ENCODE data around the gene GUCY1A2.
"Not testable (repeated sequence)": the region's sequence is repeated elsewhere in the genome, so short reads cannot be mapped to it uniquely, and the experiment has no call there.

Gene GUCY1A2

DNA sequence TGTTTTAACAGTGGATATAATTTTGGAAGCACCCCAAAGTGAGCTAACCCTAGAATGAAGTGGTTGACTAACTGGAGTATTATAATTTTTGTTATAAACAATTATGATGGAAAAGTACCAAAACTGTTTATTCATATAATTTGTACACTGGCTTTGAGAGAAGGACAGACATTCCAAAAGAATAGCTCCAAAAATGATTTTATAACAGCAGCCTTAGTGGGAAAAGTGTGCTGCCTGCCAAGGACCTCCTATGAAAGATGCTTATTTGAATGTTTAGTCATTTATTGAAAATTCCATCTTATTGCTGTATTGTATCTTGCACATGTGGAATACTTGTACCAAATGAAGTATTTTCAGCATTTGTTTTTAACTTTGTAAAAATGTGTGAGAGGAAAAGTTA, 169.8 kb downstream of the GUCY1A2 start:
- H3K9me3 Mint-ChIP-seq, result peaks cover 18% of the 10 kb centered on the region
- no peaks in the 10 kb centered on the region for H3K36me3 Mint-ChIP-seq (ENCODE audit: insufficient read depth)

DNA sequence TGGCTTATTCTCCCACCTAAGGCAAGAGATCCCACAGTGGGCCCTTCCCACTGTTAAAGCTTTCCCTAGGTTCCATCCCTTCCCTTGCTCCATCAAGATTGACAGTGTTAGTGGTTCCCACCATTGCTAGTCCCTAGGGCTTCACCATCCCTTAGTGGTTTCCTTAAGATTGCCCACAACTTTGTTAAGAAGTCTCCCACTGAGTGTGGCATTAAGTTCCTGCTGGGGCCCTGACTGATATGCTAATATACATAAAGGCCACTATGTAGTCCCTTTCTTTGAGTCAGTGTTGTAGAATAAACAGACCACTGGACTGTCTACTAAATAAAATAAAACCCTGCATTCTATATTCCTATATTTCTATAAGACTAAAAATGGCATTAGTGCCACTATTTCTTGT, 176.1 kb downstream of the GUCY1A2 start:
- H3K9me3 Mint-ChIP-seq, result peaks cover 14% of the 10 kb centered on the region
- H3K4me1 Mint-ChIP-seq, result no peaks in the 10 kb centered on the region
- DNase-seq (ENCODE audit: low spot score in 2 of 2), result no peak
- no peak overlapping the region for H3K4me3 Mint-ChIP-seq
- no peaks in the 10 kb centered on the region for H3K27me3 Mint-ChIP-seq
- ATAC-seq (replicated peaks; ENCODE audit: extremely low read depth, poor library complexity, severe bottlenecking), result no peak
- H3K36me3 Mint-ChIP-seq (ENCODE audit: insufficient read depth), result no peaks in the 10 kb centered on the region
- no peak overlapping the region for H3K27ac Mint-ChIP-seq (ENCODE audit: low read depth)

More for the DNA sequence above, 169.8 kb downstream of the GUCY1A2 start:
- Mint-ChIP-seq H3K4me3 (no peak overlapping the region), H3K27me3 (no peaks in the 10 kb centered on the region), H3K4me1 (no peaks in the 10 kb centered on the region), H3K27ac (ENCODE audit: low read depth) (no peak overlapping the region)
- ATAC-seq (replicated peaks; ENCODE audit: extremely low read depth, poor library complexity, severe bottlenecking) (no peak), DNase-seq (ENCODE audit: low spot score in 2 of 2) (no peak)

DNA sequence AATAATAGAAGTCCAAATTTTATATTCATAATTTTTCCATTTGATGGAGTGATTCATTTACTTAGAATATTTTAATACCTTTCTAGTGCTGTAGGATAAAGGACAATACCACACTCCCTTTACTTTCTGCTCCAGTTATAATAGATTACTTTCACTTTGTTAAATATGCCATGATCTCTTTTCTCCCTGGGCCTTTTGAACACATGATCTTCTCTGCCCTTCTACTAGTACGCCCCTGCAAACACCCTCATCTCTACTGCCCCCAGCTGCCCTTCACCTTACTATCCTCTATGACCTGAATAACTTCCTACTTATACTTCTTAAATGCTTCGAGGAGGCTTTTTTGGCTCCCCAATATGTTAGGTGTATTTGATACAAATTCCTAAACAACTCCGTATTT, 177.3 kb downstream of the GUCY1A2 start:
- H3K9me3 Mint-ChIP-seq, result peaks cover 14% of the 10 kb centered on the region
- ATAC-seq (replicated peaks; ENCODE audit: extremely low read depth, poor library complexity, severe bottlenecking) (no peak), DNase-seq (ENCODE audit: low spot score in 2 of 2) (no peak)
- no peaks in the 10 kb centered on the region for H3K36me3 Mint-ChIP-seq (ENCODE audit: insufficient read depth)
- no peaks in the 10 kb centered on the region for H3K4me1 Mint-ChIP-seq
- no peaks in the 10 kb centered on the region for H3K27me3 Mint-ChIP-seq
- H3K4me3 Mint-ChIP-seq, result no peak overlapping the region
- H3K27ac Mint-ChIP-seq (ENCODE audit: low read depth), result no peak overlapping the region

DNA sequence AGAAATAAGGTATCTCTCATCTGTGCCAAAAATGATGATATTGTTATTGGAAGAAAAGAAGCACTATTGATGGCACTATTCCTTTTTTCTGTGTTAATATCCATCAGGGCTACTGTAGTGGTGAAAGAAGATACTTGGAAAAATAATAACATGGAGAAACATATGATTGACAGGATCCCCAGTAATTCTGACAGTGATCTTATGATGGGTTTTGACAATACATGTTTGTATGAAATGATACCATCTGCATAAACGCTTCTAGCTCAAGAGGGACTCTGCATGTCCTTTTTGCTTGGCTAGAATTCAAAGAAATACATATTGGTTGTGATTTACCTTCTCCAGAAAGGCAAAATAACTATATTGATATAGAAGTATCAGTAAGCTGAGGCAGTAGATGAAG, 178.1 kb downstream of the GUCY1A2 start:
- H3K36me3 Mint-ChIP-seq (ENCODE audit: insufficient read depth), result no peaks in the 10 kb centered on the region
- no peak for DNase-seq (ENCODE audit: low spot score in 2 of 2)
- ATAC-seq (replicated peaks; ENCODE audit: extremely low read depth, poor library complexity, severe bottlenecking), result no peak
- H3K4me1 Mint-ChIP-seq, result no peaks in the 10 kb centered on the region
- no peak overlapping the region for H3K27ac Mint-ChIP-seq (ENCODE audit: low read depth)
- no peaks in the 10 kb centered on the region for H3K27me3 Mint-ChIP-seq
- H3K9me3 Mint-ChIP-seq, result peaks cover 18% of the 10 kb centered on the region
- no peak overlapping the region for H3K4me3 Mint-ChIP-seq

DNA sequence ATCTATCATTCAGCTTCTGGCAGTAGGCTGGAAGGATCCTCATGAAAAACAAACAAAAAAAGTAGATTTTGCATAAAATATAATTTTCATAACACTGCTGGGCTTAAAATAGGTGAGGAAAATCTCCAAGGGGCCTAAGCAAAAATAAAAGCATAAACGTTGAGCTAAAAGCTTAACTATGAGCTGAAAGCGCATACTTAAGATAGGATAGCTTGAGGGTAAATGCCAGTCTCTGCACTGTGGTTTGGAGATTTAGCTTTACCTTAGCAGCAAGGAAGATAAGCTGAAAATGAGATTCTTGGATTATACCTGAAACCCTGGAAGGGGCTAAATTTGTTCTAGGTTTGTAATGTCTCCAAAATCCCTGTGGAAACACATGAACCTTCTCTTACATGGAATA, 183.7 kb downstream of the GUCY1A2 start:
- Mint-ChIP-seq H3K4me3 (no peak overlapping the region), H3K4me1 (no peaks in the 10 kb centered on the region), H3K27me3 (no peaks in the 10 kb centered on the region), H3K9me3 (peaks cover 33% of the 10 kb centered on the region), H3K27ac (ENCODE audit: low read depth) (no peak overlapping the region), H3K36me3 (ENCODE audit: insufficient read depth) (no peaks in the 10 kb centered on the region)
- DNase-seq (ENCODE audit: low spot score in 2 of 2), result no peak
- no peak for ATAC-seq (replicated peaks; ENCODE audit: extremely low read depth, poor library complexity, severe bottlenecking)

DNA sequence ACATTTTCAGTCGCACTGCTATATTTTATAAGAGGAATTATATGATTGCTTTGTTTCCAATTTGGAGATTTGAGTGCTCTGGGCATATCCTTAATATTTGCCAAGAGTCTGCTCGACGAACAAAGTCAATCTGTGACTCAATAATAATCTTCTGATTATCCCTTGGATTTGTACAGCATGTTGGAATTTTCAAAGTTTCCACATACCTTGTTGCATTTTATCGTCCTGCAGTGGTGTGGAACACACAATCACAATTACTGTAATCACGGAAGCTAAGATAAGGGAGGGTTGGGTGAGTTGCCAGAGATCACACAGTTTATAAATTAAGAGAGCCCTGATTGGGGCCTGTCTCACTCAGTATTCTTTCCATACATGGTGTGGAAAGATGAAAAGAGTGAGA, 189.3 kb downstream of the GUCY1A2 start:
- no peaks in the 10 kb centered on the region for H3K4me1 Mint-ChIP-seq
- DNase-seq (ENCODE audit: low spot score in 2 of 2) (no peak), ATAC-seq (replicated peaks; ENCODE audit: extremely low read depth, poor library complexity, severe bottlenecking) (no peak)
- no peak overlapping the region for H3K4me3 Mint-ChIP-seq
- no peaks in the 10 kb centered on the region for H3K36me3 Mint-ChIP-seq (ENCODE audit: insufficient read depth)
- H3K27me3 Mint-ChIP-seq, result no peaks in the 10 kb centered on the region
- peaks cover 40% of the 10 kb centered on the region for H3K9me3 Mint-ChIP-seq
- H3K27ac Mint-ChIP-seq (ENCODE audit: low read depth), result no peak overlapping the region

DNA sequence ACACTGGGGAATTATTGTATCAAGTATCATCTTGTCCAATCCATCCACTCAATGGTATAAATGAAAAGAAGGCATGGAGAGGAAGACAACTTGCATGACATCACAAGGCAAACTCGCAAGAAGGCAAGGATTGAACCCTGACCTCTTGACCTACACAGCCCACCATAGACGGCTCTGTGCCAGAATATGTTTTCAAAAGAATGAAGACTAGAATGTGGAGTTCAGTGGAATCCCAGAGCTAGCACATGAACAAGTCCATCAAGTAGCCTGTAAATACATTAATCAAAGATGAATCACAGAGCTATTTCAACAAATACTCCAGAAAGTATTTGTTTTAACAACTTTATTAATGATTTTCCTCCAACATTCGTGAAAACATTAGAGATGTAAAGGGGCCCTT, 189.7 kb downstream of the GUCY1A2 start:
- DNase-seq (ENCODE audit: low spot score in 2 of 2) (no peak), ATAC-seq (replicated peaks; ENCODE audit: extremely low read depth, poor library complexity, severe bottlenecking) (no peak)
- Mint-ChIP-seq H3K4me3 (no peak overlapping the region), H3K4me1 (no peaks in the 10 kb centered on the region), H3K27me3 (no peaks in the 10 kb centered on the region), H3K27ac (ENCODE audit: low read depth) (no peak overlapping the region), H3K9me3 (peaks cover 42% of the 10 kb centered on the region), H3K36me3 (ENCODE audit: insufficient read depth) (no peaks in the 10 kb centered on the region)

DNA sequence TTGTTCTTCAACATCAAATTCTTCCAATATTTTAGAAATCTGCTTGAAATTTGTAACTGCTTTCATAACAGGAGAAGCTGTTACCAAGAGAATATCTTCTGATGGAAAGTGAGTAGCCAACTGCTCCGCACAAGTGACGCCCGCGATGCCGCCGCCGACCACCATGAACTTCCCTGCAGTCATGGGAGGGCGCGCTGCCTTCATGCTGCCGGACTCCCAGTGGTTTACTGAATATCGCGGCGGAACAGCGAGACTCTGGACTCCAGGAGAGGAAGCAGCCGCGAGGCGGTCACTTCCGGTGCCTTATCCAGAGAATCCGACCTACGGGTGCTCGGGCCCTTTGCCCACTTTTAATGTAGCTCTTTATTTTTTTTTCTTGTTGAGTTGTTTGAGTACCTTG, 190.6 kb downstream of the GUCY1A2 start:
- Mint-ChIP-seq H3K4me1 (no peaks in the 10 kb centered on the region), H3K27me3 (no peaks in the 10 kb centered on the region), H3K4me3 (no peak overlapping the region), H3K9me3 (peaks cover 45% of the 10 kb centered on the region), H3K36me3 (ENCODE audit: insufficient read depth) (no peaks in the 10 kb centered on the region), H3K27ac (ENCODE audit: low read depth) (no peak overlapping the region)
- DNase-seq (ENCODE audit: low spot score in 2 of 2), result no peak
- no peak for ATAC-seq (replicated peaks; ENCODE audit: extremely low read depth, poor library complexity, severe bottlenecking)

DNA sequence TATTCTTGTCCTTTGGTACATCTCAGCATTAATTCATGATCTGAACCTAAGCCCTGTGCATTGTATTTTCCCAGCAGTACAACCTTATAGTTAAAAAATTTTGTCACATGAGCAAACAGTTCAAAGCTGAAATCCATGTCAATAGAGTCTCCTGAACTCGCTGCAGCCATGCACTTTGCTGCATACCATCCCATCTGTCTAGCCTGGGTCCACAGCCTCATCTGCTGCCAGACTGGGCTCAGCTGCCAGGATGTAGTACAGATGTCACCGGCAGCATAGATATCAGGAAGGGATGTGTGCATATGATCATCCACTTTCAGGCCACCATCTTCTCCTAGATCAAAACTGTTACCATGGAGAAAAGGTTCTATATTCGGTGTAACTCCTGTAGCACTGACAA, 191.7 kb downstream of the GUCY1A2 start:
- peaks cover 49% of the 10 kb centered on the region for H3K9me3 Mint-ChIP-seq
- H3K27ac Mint-ChIP-seq (ENCODE audit: low read depth); ATAC-seq (replicated peaks; ENCODE audit: extremely low read depth, poor library complexity, severe bottlenecking); H3K36me3 Mint-ChIP-seq (ENCODE audit: insufficient read depth); DNase-seq (ENCODE audit: low spot score in 2 of 2); H3K4me1 Mint-ChIP-seq; H3K4me3 Mint-ChIP-seq; H3K27me3 Mint-ChIP-seq: not testable (repeated sequence)

DNA sequence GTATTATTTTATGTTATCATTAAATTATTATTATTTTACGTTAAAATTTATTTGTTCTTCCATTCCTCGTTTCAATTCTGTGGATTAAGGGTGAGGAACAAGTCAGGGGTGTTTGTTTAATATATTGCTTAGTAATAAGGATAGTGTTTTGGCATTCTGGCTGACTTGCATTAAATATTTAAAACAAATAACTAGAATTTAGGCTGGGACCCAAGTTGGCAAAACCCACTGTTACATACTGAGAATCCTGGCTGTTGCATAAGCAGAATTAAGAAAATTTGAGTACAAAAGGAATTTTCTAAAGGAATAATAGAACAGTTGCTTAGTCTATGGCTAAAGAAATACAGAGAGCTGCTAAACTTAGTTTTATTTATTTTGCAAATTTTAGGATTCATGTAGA, 196.4 kb downstream of the GUCY1A2 start:
- H3K4me1 Mint-ChIP-seq, result no peaks in the 10 kb centered on the region
- H3K36me3 Mint-ChIP-seq (ENCODE audit: insufficient read depth), result no peaks in the 10 kb centered on the region
- peaks cover 29% of the 10 kb centered on the region for H3K9me3 Mint-ChIP-seq
- H3K4me3 Mint-ChIP-seq, result no peak overlapping the region
- no peak for DNase-seq (ENCODE audit: low spot score in 2 of 2)
- no peaks in the 10 kb centered on the region for H3K27me3 Mint-ChIP-seq
- no peak overlapping the region for H3K27ac Mint-ChIP-seq (ENCODE audit: low read depth)
- no peak for ATAC-seq (replicated peaks; ENCODE audit: extremely low read depth, poor library complexity, severe bottlenecking)

DNA sequence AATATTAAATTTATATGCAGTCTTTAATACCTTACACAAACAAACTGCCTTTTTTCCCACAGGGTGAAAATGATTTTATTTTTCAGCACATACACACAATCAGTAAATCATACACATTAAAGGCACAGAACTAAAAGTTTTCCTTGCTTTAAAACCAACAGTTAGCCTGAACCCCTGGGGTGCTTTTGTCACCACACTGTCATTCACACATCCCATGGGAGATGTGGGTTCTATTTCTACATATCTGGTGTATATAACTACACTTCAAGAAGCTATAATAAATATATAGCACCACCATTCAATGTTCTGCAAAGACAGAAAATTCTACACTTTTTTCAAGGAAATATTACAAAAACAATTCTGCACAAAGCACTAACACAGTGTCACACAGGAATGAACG, 197.0 kb downstream of the GUCY1A2 start:
- Mint-ChIP-seq H3K4me3 (no peak overlapping the region), H3K27me3 (no peaks in the 10 kb centered on the region), H3K36me3 (ENCODE audit: insufficient read depth) (no peaks in the 10 kb centered on the region), H3K9me3 (peaks cover 30% of the 10 kb centered on the region), H3K4me1 (no peaks in the 10 kb centered on the region), H3K27ac (ENCODE audit: low read depth) (no peak overlapping the region)
- no peak for DNase-seq (ENCODE audit: low spot score in 2 of 2)
- ATAC-seq (replicated peaks; ENCODE audit: extremely low read depth, poor library complexity, severe bottlenecking), result no peak

DNA sequence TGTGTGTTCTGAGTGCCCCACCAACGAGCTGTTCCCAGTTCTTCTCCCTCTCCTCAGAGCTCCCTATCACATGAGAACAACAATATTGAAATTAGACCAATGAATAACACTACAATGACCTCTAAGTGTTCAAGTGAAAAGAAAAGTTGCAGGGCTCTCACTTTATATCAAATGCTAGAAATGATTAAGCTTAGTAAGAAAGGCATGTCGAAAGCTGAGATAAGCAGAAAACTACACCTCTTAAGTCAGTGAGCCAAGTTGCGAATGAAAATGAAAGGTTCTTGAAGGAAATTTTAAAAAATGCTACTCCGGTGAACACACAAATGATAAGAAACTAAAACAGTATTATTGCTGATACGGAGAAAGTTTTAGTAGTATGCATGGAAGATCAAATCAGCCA, 199.8 kb downstream of the GUCY1A2 start:
- no peak overlapping the region for H3K4me3 Mint-ChIP-seq
- DNase-seq (ENCODE audit: low spot score in 2 of 2) (no peak), ATAC-seq (replicated peaks; ENCODE audit: extremely low read depth, poor library complexity, severe bottlenecking) (no peak)
- H3K9me3 Mint-ChIP-seq, result peaks cover 34% of the 10 kb centered on the region
- no peak overlapping the region for H3K27ac Mint-ChIP-seq (ENCODE audit: low read depth)
- no peaks in the 10 kb centered on the region for H3K27me3 Mint-ChIP-seq
- no peaks in the 10 kb centered on the region for H3K36me3 Mint-ChIP-seq (ENCODE audit: insufficient read depth)
- no peaks in the 10 kb centered on the region for H3K4me1 Mint-ChIP-seq

DNA sequence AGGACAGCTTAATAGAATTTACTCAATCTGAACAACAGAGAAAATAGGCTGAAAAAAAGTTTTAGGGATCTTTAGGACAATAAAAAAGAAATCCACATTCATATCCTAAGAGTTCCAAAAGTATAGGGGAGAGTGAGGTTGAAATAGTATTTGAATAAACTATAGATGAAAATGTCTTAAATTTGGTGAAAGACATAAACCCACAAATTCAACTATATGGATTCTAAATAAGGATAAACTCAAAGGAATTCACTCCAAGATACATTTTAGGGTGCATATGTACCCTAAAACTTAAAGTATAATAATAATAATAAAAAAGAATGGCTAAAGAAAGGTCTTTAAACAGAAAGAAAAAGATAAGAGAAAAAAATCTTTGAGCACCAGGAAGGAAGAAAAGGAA, 203.1 kb downstream of the GUCY1A2 start:
- no peaks in the 10 kb centered on the region for H3K36me3 Mint-ChIP-seq (ENCODE audit: insufficient read depth)
- DNase-seq (ENCODE audit: low spot score in 2 of 2) (no peak), ATAC-seq (replicated peaks; ENCODE audit: extremely low read depth, poor library complexity, severe bottlenecking) (no peak)
- H3K9me3 Mint-ChIP-seq, result peaks cover 25% of the 10 kb centered on the region
- no peak overlapping the region for H3K4me3 Mint-ChIP-seq
- no peak overlapping the region for H3K27ac Mint-ChIP-seq (ENCODE audit: low read depth)
- no peaks in the 10 kb centered on the region for H3K4me1 Mint-ChIP-seq
- H3K27me3 Mint-ChIP-seq, result no peaks in the 10 kb centered on the region

DNA sequence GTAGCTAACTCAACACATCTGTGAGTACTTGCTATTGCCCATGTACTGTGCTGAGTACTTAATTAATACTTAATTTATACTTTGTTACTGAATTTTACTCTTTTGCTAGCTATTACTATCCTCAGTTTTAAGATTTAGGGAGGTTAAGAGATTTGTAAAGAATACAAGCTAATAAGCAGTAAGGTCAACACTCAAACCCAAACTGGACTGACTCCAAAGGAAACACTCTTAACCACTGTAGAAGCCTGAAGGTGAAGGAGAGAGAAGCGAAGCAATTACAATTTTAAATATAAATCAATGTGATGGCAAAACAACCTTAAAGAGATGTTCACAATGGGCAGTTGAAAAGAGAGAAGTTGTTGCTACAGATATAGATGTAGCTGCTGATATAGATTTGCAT, 204.5 kb downstream of the GUCY1A2 start:
- DNase-seq (ENCODE audit: low spot score in 2 of 2) (no peak), ATAC-seq (replicated peaks; ENCODE audit: extremely low read depth, poor library complexity, severe bottlenecking) (no peak)
- no peaks in the 10 kb centered on the region for H3K36me3 Mint-ChIP-seq (ENCODE audit: insufficient read depth)
- no peak overlapping the region for H3K27ac Mint-ChIP-seq (ENCODE audit: low read depth)
- H3K9me3 Mint-ChIP-seq, result peaks cover 24% of the 10 kb centered on the region
- no peaks in the 10 kb centered on the region for H3K4me1 Mint-ChIP-seq
- no peaks in the 10 kb centered on the region for H3K27me3 Mint-ChIP-seq
- no peak overlapping the region for H3K4me3 Mint-ChIP-seq

Measured in central memory CD8-positive, alpha-beta T cell (primary cell).